Fibroblast of lung (primary cell): ENCODE measurements around the gene GPHN. TPM values are rescaled to one million over a fixed set of nuclear protein-coding genes. Genes with fewer than 3 reads are reported as not detected.

ENCODE experiments used
- DNase-seq, 2 donors: peaks; one replicate each; pipeline versions ENCODE4 v3.0.0 to v3.0.0-alpha.2; 2010; ENCODE audit warnings: low read depth in 2 of 2
- H2AFZ ChIP-seq: 2 replicates; pipeline ENCODE4 v1.5.1; 2012; ENCODE audit warnings: low read length, control low read depth, inconsistent platforms
- H3K27ac ChIP-seq: 2 replicates; pipeline ENCODE4 v1.5.1; 2011; ENCODE audit warnings: low read length, control low read depth; ENCODE audit not compliant: insufficient read depth
- H3K27me3 ChIP-seq: 2 replicates; pipeline ENCODE4 v1.5.1; 2011; ENCODE audit warnings: mild to moderate bottlenecking, low read length; ENCODE audit not compliant: control insufficient read depth, insufficient read depth
- H3K36me3 ChIP-seq: 2 replicates; pipeline ENCODE4 v1.5.1; 2011; ENCODE audit warnings: low read length; ENCODE audit not compliant: control insufficient read depth, insufficient read depth
- H3K4me1 ChIP-seq: 2 replicates; pipeline ENCODE4 v1.5.1; 2011; ENCODE audit warnings: low read length; ENCODE audit not compliant: control insufficient read depth, insufficient read depth; ENCODE audit errors: extremely low read depth
- H3K4me2 ChIP-seq: 2 replicates; pipeline ENCODE4 v1.5.1; 2011; ENCODE audit warnings: low read length, control low read depth; ENCODE audit not compliant: insufficient read depth; ENCODE audit errors: extremely low read depth
- H3K4me3 ChIP-seq, 4 experiments: fragments of 200-600 bp in 1 of 4; sonication (generic) in 1 of 4; replicated peaks in 1 of 4; 2 replicates each; pipeline ENCODE4 v1.5.1; 2011 to 2016; ENCODE audit warnings: low read length in 4 of 4, low read depth in 3 of 4, mild to moderate bottlenecking in 3 of 4, control low read depth in 2 of 4, inconsistent platforms in 1 of 4, mixed read lengths in 1 of 4; ENCODE audit not compliant: insufficient read depth in 1 of 4; ENCODE audit errors: control extremely low read depth in 1 of 4
- H3K79me2 ChIP-seq: 2 replicates; pipeline ENCODE4 v1.5.1; 2012; ENCODE audit warnings: mild to moderate bottlenecking, low read length, inconsistent platforms; ENCODE audit not compliant: control insufficient read depth, insufficient read depth
- H3K9ac ChIP-seq: 2 replicates; pipeline ENCODE4 v1.5.1; 2011; ENCODE audit warnings: mild to moderate bottlenecking, low read length, control low read depth; ENCODE audit not compliant: insufficient read depth
- H3K9me3 ChIP-seq: 2 replicates; pipeline ENCODE4 v1.5.1; 2012; ENCODE audit warnings: low read depth, low read length; ENCODE audit not compliant: control insufficient read depth, insufficient read depth
- H4K20me1 ChIP-seq: 2 replicates; pipeline ENCODE4 v1.5.1; 2011; ENCODE audit warnings: low read length; ENCODE audit not compliant: control insufficient read depth, insufficient read depth; ENCODE audit errors: extremely low read depth
- EZH2 ChIP-seq: IDR thresholded peaks from 2 replicates; pipeline ENCODE4 v1.5.1; 2012; ENCODE audit warnings: low read length, control low read depth, mild to moderate bottlenecking; ENCODE audit errors: missing control alignments
- polyA plus RNA-seq, 2 donors: library from polyadenylated mRNA; depleted of rRNA in 1 of 2; stranded (reverse) in 1 of 2; unstranded in 1 of 2; fragments of >200 nt; gene quantifications; 2 replicates each; pipeline ENCODE4 v1.2.1, GENCODE V29; 2011 to 2012; ENCODE audit warnings: missing spikeins in 1 of 2
- total RNA-seq: library from RNA; depleted of rRNA; stranded (reverse); fragments of >200 nt; gene quantifications from 2 replicates; pipeline ENCODE4 v1.2.1, GENCODE V29; 2014
- TF ChIP-seq, protein P1 (sequence below), 2 donors: IDR thresholded peaks in 1 of 2; conservative IDR thresholded peaks in 1 of 2; 1 replicate in 1 of 2; 2 replicates in 1 of 2; pipeline ENCODE4 v1.5.1; 2011 to 2012; ENCODE audit warnings: low read length in 2 of 2, control low read depth in 1 of 2, inconsistent platforms in 1 of 2, low read depth in 1 of 2, mild to moderate bottlenecking in 1 of 2

The GPHN gene
- total and polyA plus RNA-seq, 2 donors (not counting 1 experiment from before 2014, with no cell fraction given) = 8.3 to 13.9 TPM

DNA sequence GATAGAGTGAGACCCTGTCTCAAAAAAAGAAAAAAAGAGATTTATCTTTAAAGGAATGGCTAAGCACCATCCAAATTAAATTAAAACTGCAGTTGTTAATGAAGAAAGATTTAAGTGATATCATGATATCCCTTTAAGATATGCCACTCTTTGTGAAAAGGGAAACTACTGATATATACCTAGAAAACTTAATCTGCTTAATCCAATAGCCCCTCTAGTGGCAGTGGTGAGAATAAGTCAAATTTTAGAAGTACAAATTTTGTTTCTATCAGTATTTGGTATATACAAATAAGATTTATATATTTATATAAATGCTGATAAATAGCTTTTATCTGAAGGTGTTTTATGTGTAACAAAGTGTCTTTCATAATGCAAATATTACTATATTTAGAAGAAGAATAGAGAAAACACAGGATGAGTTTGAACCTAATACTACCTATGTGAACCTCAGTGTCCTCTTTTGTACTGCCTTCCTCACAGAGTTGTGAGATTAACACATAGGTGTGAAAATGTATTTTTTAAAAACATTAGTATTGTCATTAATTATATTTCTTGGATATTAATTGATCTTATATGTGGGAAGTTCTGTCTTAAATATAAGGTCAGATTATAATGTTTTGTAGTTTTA lies 629.9 kb downstream of the GPHN start:
- Histone ChIP-seq H4K20me1 (no peaks in the 10 kb centered on the region), H3K9ac (no peak overlapping the region), H3K36me3 (no peaks in the 10 kb centered on the region), H3K79me2 (no peaks in the 10 kb centered on the region), H2AFZ (no peak overlapping the region), H3K27ac (no peak overlapping the region), H3K4me1 (no peaks in the 10 kb centered on the region), H3K4me3 (no peak overlapping the region), H3K4me2 (no peak overlapping the region), H3K9me3 (no peaks in the 10 kb centered on the region), H3K27me3 (no peaks in the 10 kb centered on the region)
- TF ChIP-seq, protein P1, sequence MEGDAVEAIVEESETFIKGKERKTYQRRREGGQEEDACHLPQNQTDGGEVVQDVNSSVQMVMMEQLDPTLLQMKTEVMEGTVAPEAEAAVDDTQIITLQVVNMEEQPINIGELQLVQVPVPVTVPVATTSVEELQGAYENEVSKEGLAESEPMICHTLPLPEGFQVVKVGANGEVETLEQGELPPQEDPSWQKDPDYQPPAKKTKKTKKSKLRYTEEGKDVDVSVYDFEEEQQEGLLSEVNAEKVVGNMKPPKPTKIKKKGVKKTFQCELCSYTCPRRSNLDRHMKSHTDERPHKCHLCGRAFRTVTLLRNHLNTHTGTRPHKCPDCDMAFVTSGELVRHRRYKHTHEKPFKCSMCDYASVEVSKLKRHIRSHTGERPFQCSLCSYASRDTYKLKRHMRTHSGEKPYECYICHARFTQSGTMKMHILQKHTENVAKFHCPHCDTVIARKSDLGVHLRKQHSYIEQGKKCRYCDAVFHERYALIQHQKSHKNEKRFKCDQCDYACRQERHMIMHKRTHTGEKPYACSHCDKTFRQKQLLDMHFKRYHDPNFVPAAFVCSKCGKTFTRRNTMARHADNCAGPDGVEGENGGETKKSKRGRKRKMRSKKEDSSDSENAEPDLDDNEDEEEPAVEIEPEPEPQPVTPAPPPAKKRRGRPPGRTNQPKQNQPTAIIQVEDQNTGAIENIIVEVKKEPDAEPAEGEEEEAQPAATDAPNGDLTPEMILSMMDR (conservative IDR thresholded peaks at IDR 0.05 in 1 of 2, IDR thresholded peaks at IDR 0.05 in 1 of 2; ENCODE audit: low read depth in 1 of 2, low read length in 2 of 2) = peak in 1 of 2 donors; percentile 57
- no peak for TF ChIP-seq EZH2
- DNase-seq = peak; percentile 16 to 39

DNA sequence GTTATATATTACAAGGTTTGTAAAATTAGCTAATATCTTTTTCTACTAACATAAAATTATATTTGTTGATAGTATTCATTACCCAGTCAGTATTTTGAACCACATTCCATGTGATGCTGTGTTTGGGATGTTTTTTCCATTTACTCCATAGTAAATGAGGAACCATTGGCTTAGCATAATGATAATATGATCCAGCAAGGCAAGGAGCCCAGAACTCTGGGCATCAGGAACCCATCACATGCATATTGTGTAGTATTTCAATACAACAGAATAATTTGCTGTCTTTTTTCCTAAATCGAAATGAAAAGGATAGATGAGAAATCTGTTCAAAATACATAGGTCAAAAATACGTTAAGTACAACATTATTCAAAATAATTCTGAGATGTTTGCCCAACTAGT lies 632.6 kb downstream of the GPHN start:
- no peak overlapping the region for H3K27ac ChIP-seq
- H3K36me3 ChIP-seq = no peaks in the 10 kb centered on the region
- H2AFZ ChIP-seq = no peak overlapping the region
- H3K4me3 ChIP-seq = no peak overlapping the region
- H3K9ac ChIP-seq = no peak overlapping the region
- H3K4me1 ChIP-seq = no peaks in the 10 kb centered on the region
- no peak overlapping the region for H3K4me2 ChIP-seq
- H4K20me1 ChIP-seq = no peaks in the 10 kb centered on the region
- H3K27me3 ChIP-seq = no peaks in the 10 kb centered on the region
- DNase-seq = no peak
- H3K79me2 ChIP-seq = no peaks in the 10 kb centered on the region
- no peak for TF ChIP-seq EZH2
- TF ChIP-seq, protein P1 (conservative IDR thresholded peaks at IDR 0.05 in 1 of 2, IDR thresholded peaks at IDR 0.05 in 1 of 2; ENCODE audit: low read depth in 1 of 2, low read length in 2 of 2) = no peak
- no peaks in the 10 kb centered on the region for H3K9me3 ChIP-seq

GRCh38 chr14:67141146-67141900 lies 633.4 kb downstream of the GPHN start:
- H3K9ac ChIP-seq = no peak overlapping the region
- H3K27me3 ChIP-seq = no peaks in the 10 kb centered on the region
- no peaks in the 10 kb centered on the region for H3K36me3 ChIP-seq
- H3K4me2 ChIP-seq = no peak overlapping the region
- H3K4me1 ChIP-seq = no peaks in the 10 kb centered on the region
- no peak overlapping the region for H2AFZ ChIP-seq
- TF ChIP-seq EZH2 = no peak
- TF ChIP-seq, protein P1 (conservative IDR thresholded peaks at IDR 0.05 in 1 of 2, IDR thresholded peaks at IDR 0.05 in 1 of 2; ENCODE audit: low read depth in 1 of 2, low read length in 2 of 2) = no peak
- H4K20me1 ChIP-seq = no peaks in the 10 kb centered on the region
- DNase-seq = no peak
- no peaks in the 10 kb centered on the region for H3K9me3 ChIP-seq
- H3K79me2 ChIP-seq = no peaks in the 10 kb centered on the region
- H3K4me3 ChIP-seq = no peak overlapping the region
- H3K27ac ChIP-seq = no peak overlapping the region
